ENCODE data around the gene FMC1.
"Not testable (repeated sequence)": the region's sequence is repeated elsewhere in the genome, so short reads cannot be mapped to it uniquely, and the experiment has no call there.

FMC1 gene

GRCh38 chr7:139341776-139342226, 664 bp downstream of the FMC1 start:
- DNase-seq, result no peak

GRCh38 chr7:139345042-139345441, 3.9 kb downstream of the FMC1 start:
- DNase-seq, result no peak

GRCh38 chr7:139351027-139351426, 9.9 kb downstream of the FMC1 start:
- no peak for DNase-seq

GRCh38 chr7:139354729-139355128, 13.6 kb downstream of the FMC1 start:
- DNase-seq, result no peak

GRCh38 chr7:139355320-139355719, 14.2 kb downstream of the FMC1 start:
- peak; percentile 29 for DNase-seq

GRCh38 chr7:139357729-139358506, 16.8 kb downstream of the FMC1 start:
- not testable (repeated sequence) for DNase-seq

- peak; percentile 10 for DNase-seq
Measured at GRCh38 chr7:139358541-139359365, 17.6 kb downstream of the FMC1 start.

GRCh38 chr7:139359366-139360209, 18.5 kb downstream of the FMC1 start, which contains the start of gene LUC7L2:
Gene LUC7L2 (plus strand): TSS chr7:139359894. CDS start chr7:139360262, 368 bp downstream.
- peak; percentile 75 for DNase-seq

- DNase-seq, result peak; percentile 56
Measured at GRCh38 chr7:139360210-139360947, 19.2 kb downstream of the FMC1 start.

GRCh38 chr7:139360948-139361307, 19.8 kb downstream of the FMC1 start:
- no peak for DNase-seq

- DNase-seq, result no peak
Measured at GRCh38 chr7:139361523-139361922, 20.4 kb downstream of the FMC1 start.

GRCh38 chr7:139362302-139362701, 21.2 kb downstream of the FMC1 start:
- DNase-seq, result no peak

GRCh38 chr7:139362981-139363380, 21.8 kb downstream of the FMC1 start:
- no peak for DNase-seq

- no peak for DNase-seq
Measured at GRCh38 chr7:139365336-139365735, 24.2 kb downstream of the FMC1 start.

- no peak for DNase-seq
Measured at GRCh38 chr7:139366400-139366799, 25.3 kb downstream of the FMC1 start.

- no peak for DNase-seq
Measured at GRCh38 chr7:139367438-139368155, 26.5 kb downstream of the FMC1 start.

- no peak for DNase-seq
Measured at GRCh38 chr7:139370301-139370942, 29.3 kb downstream of the FMC1 start.

- no peak for DNase-seq
Measured at GRCh38 chr7:139370943-139371313, 29.8 kb downstream of the FMC1 start.

- no peak for DNase-seq
Measured at GRCh38 chr7:139374246-139374645, 33.1 kb downstream of the FMC1 start.

- no peak for DNase-seq
Measured at GRCh38 chr7:139382439-139382838, 41.3 kb downstream of the FMC1 start.

- DNase-seq, result no peak
Measured at GRCh38 chr7:139384611-139385010, 43.5 kb downstream of the FMC1 start.
